K562 (cell line): ENCODE results near the gene ADGRB2.

ENCODE experiments used
- BACH1 ChIP-seq: fragments of 200-800 bp; sonication (Bioruptor generic); IDR thresholded peaks from 2 replicates; pipeline ENCODE4 v1.6.1; 2016; ENCODE audit warnings: missing genetic modification characterization, missing compliant biosample characterization
- CBX5 ChIP-seq: IDR thresholded peaks from 2 replicates; pipeline ENCODE4 v1.6.1; 2014; ENCODE audit warnings: low read depth, borderline replicate concordance
- EGR1 ChIP-seq: fragments of 450-650 bp; conservative IDR thresholded peaks from 2 replicates; pipeline ENCODE4 v1.6.1; 2017; ENCODE audit warnings: mild to moderate bottlenecking
- HDAC2 ChIP-seq: fragments of 450-650 bp; IDR thresholded peaks from 2 replicates; pipeline ENCODE4 v1.6.1; 2016; ENCODE audit warnings: mild to moderate bottlenecking
- HOXB6 ChIP-seq: fragments of 250-450 bp; sonication (Bioruptor Pico); IDR thresholded peaks from 2 replicates; pipeline ENCODE4 v1.5.1; 2022; ENCODE audit warnings: mild to moderate bottlenecking, borderline replicate concordance
- PHB2 ChIP-seq: fragments of 450-650 bp; IDR thresholded peaks from 2 replicates; pipeline ENCODE4 v1.6.1; 2017; ENCODE audit warnings: low read depth
- POLR2H ChIP-seq: IDR thresholded peaks from 2 replicates; pipeline ENCODE4 v1.6.1; 2016; ENCODE audit warnings: missing genetic modification characterization, low read depth, mild to moderate bottlenecking, control low read depth, missing compliant biosample characterization, moderate library complexity

GRCh38 chr1:31798086-31798432 is 33.9 kb upstream of the ADGRB2 start:
- no peak for TF ChIP-seq POLR2H (tag)
- TF ChIP-seq HOXB6 (CRISPR knock-in tag) = no peak
- TF ChIP-seq HDAC2 = no peak
- TF ChIP-seq PHB2 = no peak
- TF ChIP-seq CBX5 = no peak
- no peak for TF ChIP-seq BACH1 (tag)
- TF ChIP-seq EGR1 = no peak
